Liver (tissue), 3 donors: Measurements from ENCODE around the gene ZNF423.

ENCODE experiments used
- ATF3 ChIP-seq: IDR thresholded peaks from 2 replicates; pipeline ENCODE4 v1.6.1; 2016; ENCODE audit warnings: antibody characterized with exemption
- CTCF ChIP-seq: fragments of 150-350 bp; IDR thresholded peaks from 2 replicates; pipeline ENCODE4 v1.5.1; 2017; ENCODE audit warnings: improper control_type of control experiment, low read depth, low read length; ENCODE audit not compliant: missing input control
- GABPA ChIP-seq, 2 donors: IDR thresholded peaks in 1 of 2; conservative IDR thresholded peaks in 1 of 2; 2 replicates each; pipeline ENCODE4 v1.6.1; 2016; ENCODE audit warnings: antibody characterized with exemption in 2 of 2, mild to moderate bottlenecking in 1 of 2, moderate library complexity in 1 of 2
- JUND ChIP-seq, 2 donors: IDR thresholded peaks; 2 replicates each; pipeline ENCODE4 v1.6.1; 2016; ENCODE audit warnings: antibody characterized with exemption in 2 of 2
- RAD21 ChIP-seq, 2 donors: IDR thresholded peaks; 2 replicates each; pipeline ENCODE4 v1.6.1; 2016; ENCODE audit warnings: antibody characterized with exemption in 2 of 2, mild to moderate bottlenecking in 2 of 2
- RXRA ChIP-seq, 2 donors: IDR thresholded peaks; 2 replicates each; pipeline ENCODE4 v1.6.1; 2017 to 2018; ENCODE audit warnings: antibody characterized with exemption in 2 of 2, mild to moderate bottlenecking in 1 of 2
- SP1 ChIP-seq: IDR thresholded peaks from 2 replicates; pipeline ENCODE4 v1.6.1; 2018; ENCODE audit warnings: antibody characterized with exemption, mild to moderate bottlenecking
- TAF1 ChIP-seq: conservative IDR thresholded peaks from 2 replicates; pipeline ENCODE4 v1.6.1; 2016; ENCODE audit warnings: antibody characterized with exemption, mild to moderate bottlenecking
- YY1 ChIP-seq: IDR thresholded peaks from 2 replicates; pipeline ENCODE4 v1.6.1; 2016; ENCODE audit warnings: antibody characterized with exemption, mild to moderate bottlenecking
- TF ChIP-seq, protein P1 (sequence below): IDR thresholded peaks from 2 replicates; pipeline ENCODE4 v1.6.1; 2016; ENCODE audit warnings: antibody characterized with exemption
- TF ChIP-seq, protein P2 (sequence below): IDR thresholded peaks from 2 replicates; pipeline ENCODE4 v1.6.1; 2016; ENCODE audit warnings: antibody characterized with exemption
- TF ChIP-seq, protein P3 (sequence below): IDR thresholded peaks from 2 replicates; pipeline ENCODE4 v1.6.1; 2016; ENCODE audit warnings: antibody characterized with exemption, mild to moderate bottlenecking
- donor health status: healthy.
- donor health status: healthy.

- TF ChIP-seq CTCF (no peak), TAF1 (no peak), ATF3 (no peak), JUND (IDR thresholded peaks at IDR 0.05) (no peak), SP1 (no peak), GABPA (IDR thresholded peaks at IDR 0.05 in 1 of 2, conservative IDR thresholded peaks at IDR 0.05 in 1 of 2) (no peak), RAD21 (IDR thresholded peaks at IDR 0.05) (no peak), YY1 (no peak), RXRA (IDR thresholded peaks at IDR 0.05) (no peak)
- TF ChIP-seq, protein P1, sequence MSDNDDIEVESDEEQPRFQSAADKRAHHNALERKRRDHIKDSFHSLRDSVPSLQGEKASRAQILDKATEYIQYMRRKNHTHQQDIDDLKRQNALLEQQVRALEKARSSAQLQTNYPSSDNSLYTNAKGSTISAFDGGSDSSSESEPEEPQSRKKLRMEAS, result no peak
- TF ChIP-seq, protein P2, sequence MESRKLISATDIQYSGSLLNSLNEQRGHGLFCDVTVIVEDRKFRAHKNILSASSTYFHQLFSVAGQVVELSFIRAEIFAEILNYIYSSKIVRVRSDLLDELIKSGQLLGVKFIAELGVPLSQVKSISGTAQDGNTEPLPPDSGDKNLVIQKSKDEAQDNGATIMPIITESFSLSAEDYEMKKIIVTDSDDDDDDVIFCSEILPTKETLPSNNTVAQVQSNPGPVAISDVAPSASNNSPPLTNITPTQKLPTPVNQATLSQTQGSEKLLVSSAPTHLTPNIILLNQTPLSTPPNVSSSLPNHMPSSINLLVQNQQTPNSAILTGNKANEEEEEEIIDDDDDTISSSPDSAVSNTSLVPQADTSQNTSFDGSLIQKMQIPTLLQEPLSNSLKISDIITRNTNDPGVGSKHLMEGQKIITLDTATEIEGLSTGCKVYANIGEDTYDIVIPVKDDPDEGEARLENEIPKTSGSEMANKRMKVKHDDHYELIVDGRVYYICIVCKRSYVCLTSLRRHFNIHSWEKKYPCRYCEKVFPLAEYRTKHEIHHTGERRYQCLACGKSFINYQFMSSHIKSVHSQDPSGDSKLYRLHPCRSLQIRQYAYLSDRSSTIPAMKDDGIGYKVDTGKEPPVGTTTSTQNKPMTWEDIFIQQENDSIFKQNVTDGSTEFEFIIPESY, result no peak
- TF ChIP-seq, protein P3, sequence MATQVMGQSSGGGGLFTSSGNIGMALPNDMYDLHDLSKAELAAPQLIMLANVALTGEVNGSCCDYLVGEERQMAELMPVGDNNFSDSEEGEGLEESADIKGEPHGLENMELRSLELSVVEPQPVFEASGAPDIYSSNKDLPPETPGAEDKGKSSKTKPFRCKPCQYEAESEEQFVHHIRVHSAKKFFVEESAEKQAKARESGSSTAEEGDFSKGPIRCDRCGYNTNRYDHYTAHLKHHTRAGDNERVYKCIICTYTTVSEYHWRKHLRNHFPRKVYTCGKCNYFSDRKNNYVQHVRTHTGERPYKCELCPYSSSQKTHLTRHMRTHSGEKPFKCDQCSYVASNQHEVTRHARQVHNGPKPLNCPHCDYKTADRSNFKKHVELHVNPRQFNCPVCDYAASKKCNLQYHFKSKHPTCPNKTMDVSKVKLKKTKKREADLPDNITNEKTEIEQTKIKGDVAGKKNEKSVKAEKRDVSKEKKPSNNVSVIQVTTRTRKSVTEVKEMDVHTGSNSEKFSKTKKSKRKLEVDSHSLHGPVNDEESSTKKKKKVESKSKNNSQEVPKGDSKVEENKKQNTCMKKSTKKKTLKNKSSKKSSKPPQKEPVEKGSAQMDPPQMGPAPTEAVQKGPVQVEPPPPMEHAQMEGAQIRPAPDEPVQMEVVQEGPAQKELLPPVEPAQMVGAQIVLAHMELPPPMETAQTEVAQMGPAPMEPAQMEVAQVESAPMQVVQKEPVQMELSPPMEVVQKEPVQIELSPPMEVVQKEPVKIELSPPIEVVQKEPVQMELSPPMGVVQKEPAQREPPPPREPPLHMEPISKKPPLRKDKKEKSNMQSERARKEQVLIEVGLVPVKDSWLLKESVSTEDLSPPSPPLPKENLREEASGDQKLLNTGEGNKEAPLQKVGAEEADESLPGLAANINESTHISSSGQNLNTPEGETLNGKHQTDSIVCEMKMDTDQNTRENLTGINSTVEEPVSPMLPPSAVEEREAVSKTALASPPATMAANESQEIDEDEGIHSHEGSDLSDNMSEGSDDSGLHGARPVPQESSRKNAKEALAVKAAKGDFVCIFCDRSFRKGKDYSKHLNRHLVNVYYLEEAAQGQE, result no peak
Measured at GRCh38 chr16:49849037-49849753, 6.7 kb downstream of the ZNF423 start.
